HepG2 (cell line): Measurements from ENCODE around the gene GPR22. TPM values are rescaled to one million over a fixed set of nuclear protein-coding genes. Genes with fewer than 3 reads are reported as not detected.

Source experiments
- ATAC-seq: fragments of 200-7000 bp; cut with Tn5 transposase; 3 replicates; pipeline ENCODE4 v1.9.1; 2020; ENCODE audit warnings: mild to moderate bottlenecking, moderate library complexity
- BruUV-seq: library from RNA; stranded (reverse); fragments of 400-500 nt; replicated peaks from 2 replicates; lab custom pipeline; 2021; lab: Mats Ljungman, UMichigan
- CTCF ChIA-PET: fragments of 300-600 bp; formaldehyde crosslinking; extraction: SDS; loops from one replicate; lab custom pipeline; 2021; ENCODE audit warnings: low total read pairs, inconsistent platforms, low intra/inter-chr PET ratio; lab: Yijun Ruan, JAX
- POLR2A ChIA-PET: fragments of 350-600 bp; sonication (Branson Sonifier 250); formaldehyde crosslinking; loops from one replicate; lab custom pipeline; 2020; ENCODE audit warnings: antibody characterized with exemption, inconsistent platforms; lab: Yijun Ruan, JAX
- DNase-seq: peaks from one replicate; pipeline ENCODE4 v3.0.0-alpha.2; 2015; ENCODE audit warnings: low spot score
- FAIRE-seq: peaks from 3 replicates; lab custom pipeline; 2011; peaks lifted over from hg19 to GRCh38; lab: Jason Lieb, UNC
- H2AFZ ChIP-seq: one replicate; pipeline ENCODE4 v1.6.1; 2011; ENCODE audit warnings: low read length, inconsistent platforms
- H3K27ac ChIP-seq: fragments of 300-600 bp; 3 replicates; pipeline ENCODE4 v1.8.0; 2011; ENCODE audit warnings: mixed run types, mild to moderate bottlenecking, mixed read lengths, low read length, inconsistent platforms; ENCODE audit not compliant: insufficient read depth; ENCODE audit errors: extremely low read length
- H3K27me3 ChIP-seq, 2 experiments: fragments of 200-600 bp in 1 of 2; 2 replicates in 1 of 2; 3 replicates in 1 of 2; pipeline versions ENCODE4 v1.6.0 to v1.8.0; 2011; ENCODE audit warnings: low read length in 2 of 2, mild to moderate bottlenecking in 2 of 2, moderate library complexity in 2 of 2, inconsistent platforms in 1 of 2; ENCODE audit not compliant: insufficient read depth in 2 of 2, control insufficient read depth in 1 of 2
- H3K36me3 ChIP-seq, 2 experiments: fragments of 200-600 bp in 1 of 2; replicated peaks in 1 of 2; 2 replicates in 1 of 2; 3 replicates in 1 of 2; pipeline versions ENCODE4 v1.5.1 to v1.8.0; 2011; ENCODE audit warnings: low read length in 2 of 2, inconsistent platforms in 1 of 2; ENCODE audit not compliant: insufficient read depth in 2 of 2, control insufficient read depth in 1 of 2
- H3K4me1 ChIP-seq: 2 replicates; pipeline ENCODE4 v1.5.1; 2012; ENCODE audit warnings: low read length, inconsistent platforms; ENCODE audit not compliant: insufficient read depth
- H3K4me2 ChIP-seq: 2 replicates; pipeline ENCODE4 v1.6.0; 2011; ENCODE audit warnings: low read depth, low read length, inconsistent platforms
- H3K4me3 ChIP-seq, 3 experiments: fragments of 200-600 bp in 1 of 3; sonication (generic), shearing (Covaris generic) in 1 of 3; replicated peaks in 1 of 3; 2 replicates each; pipeline ENCODE4 v1.5.1; 2011 to 2016; ENCODE audit warnings: low read length in 3 of 3, inconsistent platforms in 2 of 3, low read depth in 2 of 3, mild to moderate bottlenecking in 2 of 3, control low read depth in 1 of 3, mixed read lengths in 1 of 3; ENCODE audit not compliant: insufficient read depth in 1 of 3
- H3K79me2 ChIP-seq: one replicate; pipeline ENCODE4 v1.6.1; 2011; ENCODE audit warnings: low read length, inconsistent platforms; ENCODE audit not compliant: insufficient read depth
- H3K9ac ChIP-seq: 2 replicates; pipeline ENCODE4 v1.6.0; 2011; ENCODE audit warnings: mild to moderate bottlenecking, low read depth, low read length, inconsistent platforms; ENCODE audit not compliant: insufficient read depth
- H3K9me3 ChIP-seq: 2 replicates; pipeline ENCODE4 v1.5.1; 2012; ENCODE audit warnings: mild to moderate bottlenecking, low read length
- H4K20me1 ChIP-seq: 2 replicates; pipeline ENCODE4 v1.6.0; 2011; ENCODE audit warnings: inconsistent platforms, mild to moderate bottlenecking, low read length, moderate library complexity; ENCODE audit not compliant: insufficient read depth
- ATF7 ChIP-seq, 2 experiments: fragments of 450-650 bp in 1 of 2; sonication (generic) in 1 of 2; formaldehyde crosslinking in 1 of 2; IDR thresholded peaks; 2 replicates each; pipeline versions ENCODE4 v1.4.0 to v1.6.1; 2016 to 2020; ENCODE audit warnings: antibody characterized with exemption in 1 of 2, mild to moderate bottlenecking in 1 of 2, missing genetic modification reagents in 1 of 2
- CEBPG ChIP-seq: IDR thresholded peaks from 2 replicates; pipeline ENCODE4 v1.6.1; 2016
- FOXJ3 ChIP-seq: sonication (generic); formaldehyde crosslinking; IDR thresholded peaks from 2 replicates; pipeline ENCODE4 v1.4.0; 2020; ENCODE audit warnings: missing genetic modification reagents, mild to moderate bottlenecking, borderline replicate concordance
- ISX ChIP-seq: sonication (generic); formaldehyde crosslinking; conservative IDR thresholded peaks from 2 replicates; pipeline ENCODE4 v1.5.0; 2020; ENCODE audit warnings: missing genetic modification reagents
- PPARG ChIP-seq: conservative IDR thresholded peaks from 2 replicates; pipeline ENCODE4 v1.6.1; 2016; ENCODE audit warnings: missing biosample characterization, missing genetic modification reagents
- REXO4 ChIP-seq: sonication (generic); formaldehyde crosslinking; IDR thresholded peaks from 2 replicates; pipeline ENCODE4 v1.8.0; 2022; ENCODE audit warnings: missing genetic modification reagents, mild to moderate bottlenecking, borderline replicate concordance
- ZFP62 ChIP-seq: sonication (generic); formaldehyde crosslinking; IDR thresholded peaks from 2 replicates; pipeline ENCODE4 v1.4.0; 2020; ENCODE audit warnings: missing genetic modification reagents
- ZNF274 ChIP-seq: sonication (generic); formaldehyde crosslinking; IDR thresholded peaks from 2 replicates; pipeline ENCODE4 v1.5.1; 2020; ENCODE audit warnings: mild to moderate bottlenecking, missing genetic modification reagents
- ZNF367 ChIP-seq: sonication (generic); formaldehyde crosslinking; IDR thresholded peaks from 2 replicates; pipeline ENCODE4 v1.4.0; 2020; ENCODE audit warnings: missing genetic modification reagents, borderline replicate concordance
- ZNF614 ChIP-seq: IDR thresholded peaks from 2 replicates; pipeline ENCODE4 v1.6.1; 2018; ENCODE audit warnings: missing biosample characterization, missing genetic modification reagents, inconsistent platforms, borderline replicate concordance
- WGBS: methylation state at CpG from one replicate; pipeline ENCODE4 v1.1.6; 2017; ENCODE audit warnings: low lambda C conversion rate; 5-methylcytosine and 5-hydroxymethylcytosine counted together
- in situ Hi-C: cut with HindIII; loops from 2 replicates; pipeline ENCODE4 v1.10.0; 2017; ENCODE audit warnings: low pct_unique_long_range_greater_than_20kb; ENCODE audit not compliant: extremely low pct_ligation_motif_present
- intact Hi-C: fragments of 100-400 bp; cut with micrococcal nuclease; formaldehyde crosslinking; loops from one replicate; pipeline ENCODE4 v1.10.0; 2022; ENCODE audit not compliant: unreplicated experiment
- polyA plus RNA-seq, 8 experiments: library from polyadenylated mRNA; depleted of rRNA in 3 of 8; stranded (reverse) in 7 of 8; unstranded in 1 of 8; fragments of >200 nt; fragmentation: Illumina TruSeq in 4 of 8; extraction: Trizol in 4 of 8; gene quantifications; 2 replicates each; pipeline versions ENCODE4 v1.2.1 to v1.2.3, GENCODE V29; 2011 to 2016; ENCODE audit warnings: low read depth in 4 of 8, missing spikeins in 1 of 8, mixed read lengths in 1 of 8; ENCODE audit not compliant: insufficient read depth in 1 of 8
- total RNA-seq, 5 experiments: library from RNA; depleted of rRNA; stranded (reverse); fragments of >200 nt; fragmentation: Illumina TruSeq; extraction: Trizol; gene quantifications; 2 replicates each; pipeline ENCODE4 v1.2.3, GENCODE V29; 2016; ENCODE audit warnings: low read depth in 1 of 5
- TF ChIP-seq, protein P1 (sequence below): sonication (generic); formaldehyde crosslinking; IDR thresholded peaks from 2 replicates; pipeline ENCODE4 v1.8.0; 2022; ENCODE audit warnings: mild to moderate bottlenecking, missing genetic modification reagents; ENCODE audit not compliant: insufficient replicate concordance
- TF ChIP-seq, protein P2 (sequence below): sonication (generic); formaldehyde crosslinking; IDR thresholded peaks from 2 replicates; pipeline ENCODE4 v1.4.0; 2020; ENCODE audit warnings: missing genetic modification reagents
- TF ChIP-seq, protein P3 (sequence below), 2 experiments: fragments of 450-650 bp in 1 of 2; sonication (generic) in 1 of 2; formaldehyde crosslinking; IDR thresholded peaks; 2 replicates each; pipeline versions ENCODE4 v1.5.0 to v1.8.0; 2020 to 2022; ENCODE audit warnings: mild to moderate bottlenecking in 1 of 2, missing genetic modification reagents in 1 of 2

GPR22 gene
- total and polyA plus RNA-seq, 2 of the 13 experiments (the other 11 are each of a cell fraction or from before 2014, with no cell fraction given), result not detected

DNA sequence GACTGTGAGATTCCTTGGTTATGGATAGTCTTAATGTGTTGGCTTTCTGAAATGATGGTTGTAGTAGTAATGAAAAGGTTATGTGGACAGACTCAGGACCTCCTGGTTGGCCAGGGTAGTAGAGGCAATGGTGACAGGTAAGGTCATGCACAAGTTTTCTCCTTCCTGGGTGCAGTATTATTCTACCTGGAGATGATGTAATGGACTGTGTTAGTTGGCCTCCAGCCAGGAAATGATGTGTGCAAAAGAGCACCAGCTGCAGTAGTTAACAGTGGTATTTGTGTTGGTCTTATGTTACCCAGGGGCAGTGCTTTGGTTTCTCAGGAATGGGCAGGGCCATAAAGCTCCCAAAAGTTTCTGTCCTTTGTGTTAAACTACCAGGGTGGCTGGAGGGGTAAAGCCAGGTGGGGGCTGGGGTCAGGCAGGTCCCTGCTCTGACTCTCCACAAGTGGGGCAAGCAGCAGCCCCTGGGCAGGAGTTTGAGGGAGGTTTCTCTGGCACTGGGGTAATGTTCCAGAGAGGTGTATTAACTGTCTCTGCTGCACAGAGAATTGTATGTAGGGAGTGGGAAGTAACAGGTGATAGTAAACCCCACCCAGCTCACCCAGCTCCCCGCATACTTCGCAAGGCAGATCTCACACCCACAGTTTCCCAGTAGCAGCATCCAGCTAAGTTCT, 36.3 kb downstream of the GPR22 start:
- ChIA-PET CTCF (no interaction called here), POLR2A (no interaction called here)
- no TSS peak for BruUV-seq
- in situ Hi-C loops, result no loop called here
- H3K9me3 ChIP-seq, result no peaks in the 10 kb centered on the region
- peaks cover 2% of the 10 kb centered on the region for H3K79me2 ChIP-seq
- no peak overlapping the region for H2AFZ ChIP-seq
- 100% methylated on average over 2 of the region's 2 CpGs for WGBS
- peaks cover 0 to 3% of the 10 kb centered on the region in 2 experiments; a peak in 1 of 5 replicates for H3K36me3 ChIP-seq
- TF ChIP-seq, protein P1, sequence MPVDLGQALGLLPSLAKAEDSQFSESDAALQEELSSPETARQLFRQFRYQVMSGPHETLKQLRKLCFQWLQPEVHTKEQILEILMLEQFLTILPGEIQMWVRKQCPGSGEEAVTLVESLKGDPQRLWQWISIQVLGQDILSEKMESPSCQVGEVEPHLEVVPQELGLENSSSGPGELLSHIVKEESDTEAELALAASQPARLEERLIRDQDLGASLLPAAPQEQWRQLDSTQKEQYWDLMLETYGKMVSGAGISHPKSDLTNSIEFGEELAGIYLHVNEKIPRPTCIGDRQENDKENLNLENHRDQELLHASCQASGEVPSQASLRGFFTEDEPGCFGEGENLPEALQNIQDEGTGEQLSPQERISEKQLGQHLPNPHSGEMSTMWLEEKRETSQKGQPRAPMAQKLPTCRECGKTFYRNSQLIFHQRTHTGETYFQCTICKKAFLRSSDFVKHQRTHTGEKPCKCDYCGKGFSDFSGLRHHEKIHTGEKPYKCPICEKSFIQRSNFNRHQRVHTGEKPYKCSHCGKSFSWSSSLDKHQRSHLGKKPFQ (CRISPR knock-in tag), result no peak
- no peak for TF ChIP-seq REXO4 (CRISPR knock-in tag)
- peak; percentile 38; the same call in 1 of the 2 replicates for TF ChIP-seq PPARG (CRISPR knock-in tag)
- TF ChIP-seq CEBPG, result peak; percentile 43
- TF ChIP-seq ZNF614 (CRISPR knock-in tag), result no peak
- TF ChIP-seq FOXJ3 (CRISPR knock-in tag), result no peak
- no peak for TF ChIP-seq ZFP62 (CRISPR knock-in tag)
- no peak for TF ChIP-seq ISX (CRISPR knock-in tag)
- TF ChIP-seq, protein P2, sequence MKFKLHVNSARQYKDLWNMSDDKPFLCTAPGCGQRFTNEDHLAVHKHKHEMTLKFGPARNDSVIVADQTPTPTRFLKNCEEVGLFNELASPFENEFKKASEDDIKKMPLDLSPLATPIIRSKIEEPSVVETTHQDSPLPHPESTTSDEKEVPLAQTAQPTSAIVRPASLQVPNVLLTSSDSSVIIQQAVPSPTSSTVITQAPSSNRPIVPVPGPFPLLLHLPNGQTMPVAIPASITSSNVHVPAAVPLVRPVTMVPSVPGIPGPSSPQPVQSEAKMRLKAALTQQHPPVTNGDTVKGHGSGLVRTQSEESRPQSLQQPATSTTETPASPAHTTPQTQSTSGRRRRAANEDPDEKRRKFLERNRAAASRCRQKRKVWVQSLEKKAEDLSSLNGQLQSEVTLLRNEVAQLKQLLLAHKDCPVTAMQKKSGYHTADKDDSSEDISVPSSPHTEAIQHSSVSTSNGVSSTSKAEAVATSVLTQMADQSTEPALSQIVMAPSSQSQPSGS, result peak; percentile 22; the same call in 1 of the 2 replicates
- TF ChIP-seq ZNF367, result no peak
- no peak for TF ChIP-seq ZNF274 (CRISPR knock-in tag)
- TF ChIP-seq ATF7 (IDR thresholded peaks at IDR 0.05), result 0 out of 2 replicates have a peak, but pooled peaks have one; percentile 19
- no peak for TF ChIP-seq ATF7 (CRISPR knock-in tag; IDR thresholded peaks at IDR 0.05)
- TF ChIP-seq, protein P3, sequence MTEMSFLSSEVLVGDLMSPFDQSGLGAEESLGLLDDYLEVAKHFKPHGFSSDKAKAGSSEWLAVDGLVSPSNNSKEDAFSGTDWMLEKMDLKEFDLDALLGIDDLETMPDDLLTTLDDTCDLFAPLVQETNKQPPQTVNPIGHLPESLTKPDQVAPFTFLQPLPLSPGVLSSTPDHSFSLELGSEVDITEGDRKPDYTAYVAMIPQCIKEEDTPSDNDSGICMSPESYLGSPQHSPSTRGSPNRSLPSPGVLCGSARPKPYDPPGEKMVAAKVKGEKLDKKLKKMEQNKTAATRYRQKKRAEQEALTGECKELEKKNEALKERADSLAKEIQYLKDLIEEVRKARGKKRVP (CRISPR knock-in tag; IDR thresholded peaks at IDR 0.05), result 0 out of 4 replicates have a peak, but pooled peaks of 1 of the 2 experiments have one; percentile 19
- DNase-seq (peak; percentile 56), FAIRE-seq (no peak), ATAC-seq (peak; percentile 48)
- no peak overlapping the region for H3K4me3 ChIP-seq
- intact Hi-C loops, result no loop called here
- no peak overlapping the region for H3K9ac ChIP-seq
- H4K20me1 ChIP-seq, result no peaks in the 10 kb centered on the region
- no peaks in the 10 kb centered on the region for H3K27me3 ChIP-seq
- H3K4me1 ChIP-seq, result peaks cover 9% of the 10 kb centered on the region
- no peak overlapping the region for H3K4me2 ChIP-seq
- no peak overlapping the region for H3K27ac ChIP-seq
